GM20000 (cell line): ENCODE data around the gene JAKMIP1.

ENCODE experiments used
- DNase-seq: peaks from one replicate; pipeline ENCODE4 v3.0.0; 2012; ENCODE audit warnings: low spot score
- TF ChIP-seq, protein P1 (sequence below): IDR thresholded peaks from 2 replicates; pipeline ENCODE4 v1.5.1; 2012; ENCODE audit warnings: mild to moderate bottlenecking, control low read depth; ENCODE audit errors: extremely low read depth, missing control alignments

JAKMIP1 gene

DNA sequence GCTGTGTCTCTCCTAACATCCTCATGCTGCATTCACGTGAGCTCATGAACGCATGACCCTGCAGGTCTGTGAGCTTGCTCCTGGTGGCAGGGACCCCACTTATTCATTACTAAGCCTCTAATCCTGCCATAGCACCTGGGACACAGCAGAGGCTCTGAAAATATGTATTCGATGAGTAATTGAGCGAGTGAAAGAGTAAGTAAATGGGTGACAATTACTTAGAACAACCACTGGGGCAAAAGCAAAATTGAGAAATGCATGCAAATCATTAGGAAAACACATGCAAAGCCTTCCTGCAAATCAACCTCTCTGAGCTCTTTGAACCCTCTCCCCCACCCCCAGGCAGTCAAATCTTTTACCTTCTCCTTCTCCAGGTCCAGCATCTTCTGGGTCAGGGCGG lies 158.5 kb downstream of the JAKMIP1 start:
- TF ChIP-seq, protein P1, sequence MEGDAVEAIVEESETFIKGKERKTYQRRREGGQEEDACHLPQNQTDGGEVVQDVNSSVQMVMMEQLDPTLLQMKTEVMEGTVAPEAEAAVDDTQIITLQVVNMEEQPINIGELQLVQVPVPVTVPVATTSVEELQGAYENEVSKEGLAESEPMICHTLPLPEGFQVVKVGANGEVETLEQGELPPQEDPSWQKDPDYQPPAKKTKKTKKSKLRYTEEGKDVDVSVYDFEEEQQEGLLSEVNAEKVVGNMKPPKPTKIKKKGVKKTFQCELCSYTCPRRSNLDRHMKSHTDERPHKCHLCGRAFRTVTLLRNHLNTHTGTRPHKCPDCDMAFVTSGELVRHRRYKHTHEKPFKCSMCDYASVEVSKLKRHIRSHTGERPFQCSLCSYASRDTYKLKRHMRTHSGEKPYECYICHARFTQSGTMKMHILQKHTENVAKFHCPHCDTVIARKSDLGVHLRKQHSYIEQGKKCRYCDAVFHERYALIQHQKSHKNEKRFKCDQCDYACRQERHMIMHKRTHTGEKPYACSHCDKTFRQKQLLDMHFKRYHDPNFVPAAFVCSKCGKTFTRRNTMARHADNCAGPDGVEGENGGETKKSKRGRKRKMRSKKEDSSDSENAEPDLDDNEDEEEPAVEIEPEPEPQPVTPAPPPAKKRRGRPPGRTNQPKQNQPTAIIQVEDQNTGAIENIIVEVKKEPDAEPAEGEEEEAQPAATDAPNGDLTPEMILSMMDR, result no peak
- no peak for DNase-seq

DNA sequence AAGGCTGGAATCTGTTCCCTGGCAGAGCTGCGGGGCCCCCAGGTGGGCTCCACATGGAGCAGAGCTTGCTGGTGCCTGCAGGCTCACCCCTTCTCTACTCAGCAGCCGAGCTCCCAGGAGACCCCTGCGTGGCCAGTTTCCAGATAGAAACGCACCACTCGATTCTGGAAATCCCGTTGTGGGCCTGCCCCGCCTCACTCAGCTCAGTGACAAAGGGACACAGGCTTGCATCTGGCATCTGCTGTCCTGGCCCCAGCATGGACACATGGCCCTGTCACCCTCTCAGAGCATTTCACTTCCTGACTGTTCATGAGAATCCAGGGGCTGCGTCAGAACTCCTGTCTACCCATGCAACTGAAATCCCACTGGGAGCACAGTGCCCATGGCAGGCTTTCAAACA lies 161.6 kb downstream of the JAKMIP1 start:
- TF ChIP-seq, protein P1, result no peak
- DNase-seq, result no peak

DNA sequence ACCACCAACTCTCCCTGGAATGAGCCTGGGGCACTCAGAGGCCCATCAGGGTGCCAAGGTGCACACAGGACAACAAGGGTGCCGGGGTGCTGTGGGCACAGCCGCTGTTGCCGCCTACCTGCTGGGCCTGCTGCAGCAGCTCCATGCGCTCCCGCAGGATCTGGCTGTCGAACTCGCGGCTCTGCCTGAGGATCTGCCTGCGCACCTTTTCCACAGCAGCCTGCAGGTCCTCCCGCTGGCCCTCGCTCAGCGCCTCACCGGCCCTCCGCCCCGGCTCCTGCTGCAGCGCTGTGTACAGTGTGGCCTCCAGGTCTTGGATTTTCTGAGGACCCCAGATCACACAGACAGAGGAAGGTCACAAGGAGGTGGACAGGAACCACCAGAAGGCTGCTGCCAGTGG lies 164.6 kb downstream of the JAKMIP1 start:
- TF ChIP-seq, protein P1, result no peak
- no peak for DNase-seq

DNA sequence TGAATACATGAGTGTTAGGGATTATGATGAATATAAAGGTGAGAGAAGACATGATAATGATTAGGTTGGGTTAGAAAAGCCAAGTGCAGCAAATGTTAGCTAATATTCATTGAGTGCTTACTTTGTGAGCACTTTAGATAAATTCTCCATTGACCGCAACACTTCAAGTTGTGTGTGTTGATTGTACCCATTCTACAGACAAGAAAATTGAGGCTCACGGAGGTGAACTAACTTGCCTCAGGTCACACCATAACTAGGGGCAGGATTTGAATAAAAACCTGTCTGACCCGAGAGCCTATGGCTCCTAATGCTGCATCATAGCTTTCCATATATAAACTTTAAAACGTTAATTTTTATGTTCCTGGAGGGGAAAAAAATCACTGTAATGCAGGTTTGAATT lies 167.0 kb downstream of the JAKMIP1 start:
- DNase-seq, result no peak
- TF ChIP-seq, protein P1, result no peak

DNA sequence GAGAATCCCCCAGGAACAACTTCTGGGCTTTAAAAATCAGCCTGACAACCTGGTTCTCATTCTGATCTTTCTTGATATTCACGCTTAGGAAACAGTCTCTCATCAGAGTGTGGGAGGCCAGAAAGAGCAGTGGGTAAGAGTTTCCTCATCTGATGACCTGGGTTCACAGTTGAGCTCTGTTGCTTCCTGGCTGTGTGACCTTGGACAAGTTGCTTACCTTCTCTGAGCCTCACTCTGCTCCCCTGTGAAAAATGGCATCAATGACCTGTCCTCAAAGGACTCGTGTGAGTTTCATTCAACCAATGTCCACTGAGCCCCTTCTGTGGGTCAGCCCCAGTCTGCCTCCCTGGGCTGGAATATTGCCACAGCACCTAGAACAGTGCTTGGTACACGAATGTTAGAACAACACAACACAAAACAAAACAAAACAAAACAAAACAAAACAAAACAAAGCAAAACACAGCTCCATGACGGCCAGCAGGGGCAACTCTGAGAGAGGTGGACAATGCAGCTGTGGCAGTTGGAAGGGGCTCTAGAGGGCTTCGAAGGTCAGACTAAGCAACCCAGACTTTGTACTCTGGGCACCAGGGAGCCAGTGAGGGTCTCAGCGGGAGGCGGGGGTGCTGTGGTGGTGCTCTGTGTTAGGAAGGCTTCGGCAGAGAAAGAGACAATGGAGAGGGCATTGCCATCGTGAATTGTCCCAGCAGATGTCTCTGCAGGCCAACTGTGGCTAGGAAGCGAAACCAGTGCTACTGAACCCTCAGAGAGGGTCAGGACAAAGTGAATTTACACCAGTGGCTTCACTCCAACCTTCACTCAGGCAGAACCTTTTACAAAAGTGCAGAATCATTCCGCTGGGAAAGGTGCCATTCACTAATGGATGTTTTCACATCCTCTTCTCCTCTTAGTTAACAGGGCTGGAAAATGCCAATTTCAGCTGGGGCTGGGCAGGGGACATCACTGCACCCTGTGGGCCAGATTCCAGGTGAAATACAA lies 167.8 kb downstream of the JAKMIP1 start:
- no peak for DNase-seq
- TF ChIP-seq, protein P1, result no peak

DNA sequence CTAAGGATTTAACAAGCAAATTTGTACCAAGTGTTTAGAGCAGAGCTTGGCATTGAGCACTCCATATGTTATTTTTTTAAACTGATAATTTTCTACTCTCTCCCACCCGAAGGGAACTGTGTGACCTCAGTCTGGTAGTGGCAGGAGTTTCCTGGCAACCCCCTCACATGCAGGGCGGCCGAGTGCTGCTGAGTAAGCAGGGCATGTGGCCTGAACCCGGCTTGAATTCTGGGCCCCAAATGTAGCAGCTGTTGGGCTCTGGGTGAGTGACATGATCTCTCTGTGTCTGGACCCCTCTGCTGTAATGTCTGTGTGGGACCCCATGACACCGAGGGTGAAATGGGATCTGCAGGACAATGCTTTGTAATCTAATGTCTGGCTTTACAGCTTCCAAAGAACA lies 168.5 kb downstream of the JAKMIP1 start:
- no peak for DNase-seq
- TF ChIP-seq, protein P1, result no peak

DNA sequence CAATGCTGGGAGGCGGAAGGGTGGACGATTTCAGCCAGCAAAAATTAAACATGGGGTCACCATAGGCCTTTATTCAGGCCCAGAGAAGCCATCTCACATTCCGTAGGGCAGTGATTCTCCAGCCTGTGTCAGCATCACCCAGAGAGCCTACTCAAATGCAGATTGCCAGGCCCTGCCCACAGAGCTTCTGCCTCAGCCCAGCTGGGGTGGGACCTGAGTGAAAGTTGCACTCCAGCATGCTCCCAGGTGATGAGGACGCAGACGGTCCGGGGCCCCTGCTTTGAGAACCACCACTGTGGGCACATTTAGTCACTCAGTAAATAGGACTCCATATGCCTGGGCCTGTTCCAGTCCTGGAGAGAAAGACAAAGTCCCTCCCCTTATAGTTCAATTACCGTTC lies 169.7 kb downstream of the JAKMIP1 start:
- TF ChIP-seq, protein P1, result no peak
- no peak for DNase-seq
